Stomach (tissue), 19 donors: ENCODE results near the gene USP7. TPM values are rescaled to one million over a fixed set of nuclear protein-coding genes. Genes with fewer than 3 reads are reported as not detected.

Experiments
- DNase-seq, 2 donors: peaks; one replicate each; pipeline versions ENCODE4 v3.0.0 to v3.0.0-alpha.2; 2013 to 2019
- H3K27ac ChIP-seq, 5 donors: fragments of 200-600 bp in 4 of 5; sonication (generic) in 4 of 5; one replicate each; pipeline ENCODE4 v1.5.1; 2013 to 2019; ENCODE audit warnings: mild to moderate bottlenecking in 1 of 5, moderate library complexity in 1 of 5
- H3K27me3 ChIP-seq, 3 donors: fragments of 200-600 bp; sonication (generic); one replicate each; pipeline ENCODE4 v1.5.1; 2017 to 2019; ENCODE audit warnings: mixed run types in 1 of 3
- H3K36me3 ChIP-seq, 4 donors: fragments of 200-600 bp; sonication (generic); 1 replicate in 3 of 4; 2 replicates in 1 of 4; pipeline ENCODE4 v1.5.1; 2016 to 2019
- H3K4me1 ChIP-seq, 4 donors: fragments of 200-600 bp; sonication (generic); one replicate each; pipeline ENCODE4 v1.5.1; 2016 to 2019
- H3K4me3 ChIP-seq, 4 donors: fragments of 200-600 bp; sonication (generic) in 3 of 4; one replicate each; pipeline ENCODE4 v1.5.1; 2016 to 2019; ENCODE audit warnings: mild to moderate bottlenecking in 1 of 4
- H3K9me3 ChIP-seq, 4 donors: fragments of 200-600 bp; sonication (generic); one replicate each; pipeline ENCODE4 v1.5.1; 2016 to 2019
- CTCF ChIP-seq, 7 experiments: fragments of 450-650 bp in 4 of 7; fragments of 200-600 bp in 3 of 7; sonication (generic) in 3 of 7; IDR thresholded peaks; one replicate each; pipeline ENCODE4 v1.5.1; 2016 to 2019; ENCODE audit warnings: antibody characterized with exemption in 7 of 7, control low read depth in 2 of 7, mild to moderate bottlenecking in 1 of 7
- EP300 ChIP-seq: sonication (generic); formaldehyde crosslinking; IDR thresholded peaks from one replicate; pipeline ENCODE4 v1.6.1; 2017; ENCODE audit warnings: antibody characterized with exemption
- POLR2A ChIP-seq, 4 donors: fragments of 450-650 bp; IDR thresholded peaks; one replicate each; pipeline ENCODE4 v1.6.1; 2016; ENCODE audit warnings: antibody characterized with exemption in 4 of 4, control low read depth in 2 of 4, mild to moderate bottlenecking in 1 of 4, moderate library complexity in 1 of 4
- POLR2AphosphoS5 ChIP-seq, 3 donors: sonication (generic); formaldehyde crosslinking; IDR thresholded peaks; one replicate each; pipeline ENCODE4 v1.6.1; 2016; ENCODE audit warnings: antibody characterized with exemption in 3 of 3
- WGBS, 5 donors: extraction: QIAGEN DNeasy Blood & Tissue Kit in 3 of 5; methylation state at CpG; one replicate each; pipeline versions ENCODE4 v1.1.5 to v1.1.7; 2013 to 2018; 5-methylcytosine and 5-hydroxymethylcytosine counted together
- intact Hi-C: fragments of 100-400 bp; cut with DNase I; formaldehyde crosslinking; loops from one replicate; pipeline ENCODE4 v1.15.1; 2023; ENCODE audit warnings: low total_unique reads
- long read RNA-seq, 10 donors: transcript quantifications; one replicate each; lab custom pipeline, GENCODE V29; 2026
- polyA plus RNA-seq, 3 donors: library from polyadenylated mRNA; stranded (reverse); fragments of 200-250 nt; gene quantifications; one replicate each; pipeline ENCODE4 v1.2.3, GENCODE V29; 2013
- total RNA-seq, 5 donors: library from RNA; depleted of rRNA; stranded (reverse); fragments of >200 nt; gene quantifications; one replicate each; pipeline versions ENCODE4 v1.1.0 to v1.2.3, GENCODE V29; 2014 to 2016
- donor health status: healthy with polysubstance abuse.
- donor health status: Bipolar disorder and iron deficiency.
- donor health status: healthy.

The USP7 gene
- total RNA-seq, result 100 to 1,000 TPM in 2 of 5 donors, 10 to 100 TPM in 3; 29.2 to 171 (median 94.0) TPM
- polyA plus RNA-seq, result 10 to 100 TPM; 19.3 to 28.3 (median 22.5) TPM
- long read RNA-seq, donor 1, partial matches to known transcripts, result 0 of 1 reads
- long read RNA-seq, donor 1, other reads (novel, unspliced or antisense), result 0 of 1 reads
- long read RNA-seq, donor 2, full-length matches to known transcripts, result 3 of 8 reads
- long read RNA-seq, donor 2, partial matches to known transcripts, result 0 of 8 reads
- long read RNA-seq, donor 2, other reads (novel, unspliced or antisense), result 5 of 8 reads
- long read RNA-seq, donor 3, full-length matches to known transcripts, result 1 of 1 reads
- long read RNA-seq, donor 3, partial matches to known transcripts, result 0 of 1 reads
- long read RNA-seq, donor 3, other reads (novel, unspliced or antisense), result 0 of 1 reads
- long read RNA-seq, donor 4, result 0 reads
- long read RNA-seq, donor 5, partial matches to known transcripts, result 20 of 20 reads
- long read RNA-seq, donor 5, other reads (novel, unspliced or antisense), result 0 of 20 reads
- long read RNA-seq, donor 6, full-length matches to known transcripts, result 2 of 7 reads
- long read RNA-seq, donor 6, partial matches to known transcripts, result 5 of 7 reads
- long read RNA-seq, donor 6, other reads (novel, unspliced or antisense), result 0 of 7 reads
- long read RNA-seq, donor 7, full-length matches to known transcripts, result 2 of 18 reads
- long read RNA-seq, donor 7, partial matches to known transcripts, result 16 of 18 reads
- long read RNA-seq, donor 7, other reads (novel, unspliced or antisense), result 0 of 18 reads
- long read RNA-seq, donor 8, result 0 reads
- long read RNA-seq, donor 9, partial matches to known transcripts, result 0 of 1 reads
- long read RNA-seq, donor 9, other reads (novel, unspliced or antisense), result 0 of 1 reads
- long read RNA-seq, donor 10, full-length matches to known transcripts, result 1 of 1 reads
- long read RNA-seq, donor 10, partial matches to known transcripts, result 0 of 1 reads
- long read RNA-seq, donor 10, other reads (novel, unspliced or antisense), result 0 of 1 reads

- no peaks in the 10 kb centered on the region for H3K27me3 ChIP-seq
- H3K9me3 ChIP-seq, result no peaks in the 10 kb centered on the region
- peak; percentile 48 to 85 (median 83) for TF ChIP-seq POLR2AphosphoS5 (IDR thresholded peaks at IDR 0.05)
- TF ChIP-seq POLR2A (IDR thresholded peaks at IDR 0.05), result no peak
- TF ChIP-seq EP300, result no peak
- peak; percentile 95 to 98 for DNase-seq
- no peaks in the 10 kb centered on the region for H3K36me3 ChIP-seq
- peak within 1 kb of the TSS; percentile 84 to 92 (median 89) for H3K27ac ChIP-seq
- intact Hi-C loops, result no loop called here
- 0 to 1% (median 0%) methylated on average over 8 to 79 of the region's 79 CpGs for WGBS, 5 donors
- peaks cover 34 to 41% (median 40%) of the 10 kb centered on the region in 4 donors for H3K4me1 ChIP-seq
- peak within 1 kb of the TSS; percentile 77 to 89 (median 84) for H3K4me3 ChIP-seq
These were observed at the start of gene USP7 for GRCh38 chr16:8963821-8964441. Gene USP7 (minus strand): TSS chr16:8963906. CDS start chr16:8963285, 621 bp downstream.

GRCh38 chr16:9013508-9013864 lies 49.8 kb upstream of the USP7 start:
- no peak overlapping the region for H3K27ac ChIP-seq
- no peak for DNase-seq
- peaks cover 6 to 12% (median 10%) of the 10 kb centered on the region in 4 donors for H3K9me3 ChIP-seq
- H3K36me3 ChIP-seq, result no peaks in the 10 kb centered on the region
- peaks cover 0 to 23% (median 5%) of the 10 kb centered on the region in 3 donors for H3K27me3 ChIP-seq
- TF ChIP-seq EP300 (no peak), CTCF (IDR thresholded peaks at IDR 0.05) (no peak)
- peaks cover 3 to 15% (median 7%) of the 10 kb centered on the region in 4 donors for H3K4me1 ChIP-seq
- intact Hi-C loops, result loop anchor here (10.0 kb wide), 1 partner anchor 89 kb away; no protein-coding TSS in a partner anchor
- no peak overlapping the region for H3K4me3 ChIP-seq
- 39 to 59% (median 55%) methylated on average over 7 of the region's 7 CpGs for WGBS, 5 donors

DNA sequence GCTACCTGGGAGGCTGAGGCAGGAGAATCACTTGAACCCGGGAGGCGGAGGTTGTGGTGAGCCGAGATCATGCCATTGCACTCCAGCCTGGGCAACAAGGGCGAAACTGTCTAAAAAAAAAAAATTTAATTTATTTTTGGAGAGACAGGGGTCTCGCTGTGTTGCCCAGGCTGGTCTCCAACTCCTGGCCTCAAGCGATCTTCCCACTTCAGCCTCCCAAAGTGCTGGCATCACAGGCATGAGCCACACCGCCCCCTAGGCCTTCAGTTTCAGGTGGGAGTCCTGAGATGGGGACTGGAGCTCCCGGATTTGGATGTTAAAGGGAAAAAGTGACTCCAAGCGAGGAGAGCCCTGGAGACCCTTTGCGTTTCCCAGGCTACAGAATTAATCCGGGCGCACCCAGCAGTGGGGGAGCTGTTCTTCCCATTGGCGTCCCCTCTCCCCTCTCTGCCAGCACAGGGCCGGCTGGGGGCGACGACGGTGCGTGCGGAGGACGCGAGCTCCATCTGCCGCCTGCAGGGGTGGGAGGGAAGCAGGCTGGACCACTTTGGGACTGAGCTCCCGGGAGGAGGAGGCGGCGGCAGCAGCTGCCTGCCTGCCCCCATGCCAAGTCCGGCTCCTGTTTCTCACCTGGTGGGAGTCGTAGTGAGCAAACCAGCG lies 49.3 kb upstream of the USP7 start:
- peaks cover 6 to 19% (median 10%) of the 10 kb centered on the region in 4 donors for H3K4me1 ChIP-seq
- TF ChIP-seq POLR2A (IDR thresholded peaks at IDR 0.05), result no peak
- TF ChIP-seq CTCF (IDR thresholded peaks at IDR 0.05), result no peak
- TF ChIP-seq POLR2AphosphoS5 (IDR thresholded peaks at IDR 0.05), result no peak
- TF ChIP-seq EP300, result no peak
- no peaks in the 10 kb centered on the region for H3K36me3 ChIP-seq
- peaks cover 0 to 23% (median 5%) of the 10 kb centered on the region in 3 donors for H3K27me3 ChIP-seq
- H3K27ac ChIP-seq, result no peak overlapping the region
- peaks cover 6 to 12% (median 10%) of the 10 kb centered on the region in 4 donors for H3K9me3 ChIP-seq
- no peak overlapping the region for H3K4me3 ChIP-seq
- WGBS, 5 donors, result 24 to 48% (median 29%) methylated on average over 14 to 28 of the region's 28 CpGs
- intact Hi-C loops, result loop anchor here (10.0 kb wide), 1 partner anchor 88 kb away; no protein-coding TSS in a partner anchor
- peak in 1 of 2 donors; percentile 56 for DNase-seq

DNA sequence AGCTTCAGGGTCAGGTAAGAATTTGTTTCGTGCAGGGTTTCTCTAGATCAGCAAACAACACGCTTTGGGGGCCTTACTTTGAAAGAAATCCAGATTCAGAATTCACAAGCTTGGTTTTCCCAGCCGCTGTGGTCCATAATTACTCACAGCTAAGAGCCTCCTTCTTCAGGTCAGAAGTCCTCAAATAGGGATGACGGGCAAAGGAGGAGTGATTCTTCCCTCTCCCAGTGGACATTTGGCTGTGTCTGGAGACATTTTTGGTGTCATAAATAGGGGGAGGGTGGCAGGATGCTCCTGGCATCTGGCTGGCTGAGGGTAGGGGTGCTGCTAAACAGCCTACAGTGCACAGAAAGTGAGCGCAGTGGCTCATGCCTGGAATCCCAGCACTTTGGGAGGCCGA lies 48.6 kb upstream of the USP7 start:
- 62 to 89% (median 73%) methylated on average over 6 of the region's 6 CpGs for WGBS, 5 donors
- Histone ChIP-seq H3K9me3 (peaks cover 6 to 12% (median 10%) of the 10 kb centered on the region in 4 donors), H3K27ac (no peak overlapping the region), H3K4me1 (peaks cover 6 to 19% (median 10%) of the 10 kb centered on the region in 4 donors), H3K27me3 (peaks cover 0 to 23% (median 5%) of the 10 kb centered on the region in 3 donors), H3K4me3 (no peak overlapping the region), H3K36me3 (no peaks in the 10 kb centered on the region)
- DNase-seq, result no peak
- TF ChIP-seq CTCF (IDR thresholded peaks at IDR 0.05) (no peak), POLR2A (IDR thresholded peaks at IDR 0.05) (no peak), POLR2AphosphoS5 (IDR thresholded peaks at IDR 0.05) (no peak), EP300 (no peak)
- intact Hi-C loops, result loop anchor here (10.0 kb wide), 1 partner anchor 88 kb away; no protein-coding TSS in a partner anchor
